Activated naive CD4-positive, alpha-beta T cell (primary cell): ENCODE measurements around the gene LRRC71.

Experiments
- DNase-seq, 4 experiments: peaks; one replicate each; lab custom pipeline; 2025; lab: John Stamatoyannopoulos, UW

Gene LRRC71

GRCh38 chr1:156892190-156893047, 28.0 kb upstream of the LRRC71 start:
- peak; percentile 54 to 77 (median 69) for DNase-seq

GRCh38 chr1:156893048-156893953, 27.1 kb upstream of the LRRC71 start, which contains the start of gene PEAR1:
TSS of gene PEAR1 (plus strand) at chr1:156893718. CDS start at chr1:156903927, 10,209 bp downstream.
- no peak for DNase-seq

GRCh38 chr1:156894001-156894400, 26.4 kb upstream of the LRRC71 start:
- DNase-seq, result no peak

- no peak for DNase-seq
Measured at GRCh38 chr1:156894711-156895454, 25.5 kb upstream of the LRRC71 start.

GRCh38 chr1:156895455-156895812, 25.0 kb upstream of the LRRC71 start:
- DNase-seq, result no peak

- no peak for DNase-seq
Measured at GRCh38 chr1:156895927-156896326, 24.5 kb upstream of the LRRC71 start.

- no peak for DNase-seq
Measured at GRCh38 chr1:156896490-156897033, 23.9 kb upstream of the LRRC71 start.

GRCh38 chr1:156897078-156897825, 23.2 kb upstream of the LRRC71 start:
- DNase-seq, result no peak

GRCh38 chr1:156898161-156898566, 22.3 kb upstream of the LRRC71 start:
- DNase-seq, result no peak

GRCh38 chr1:156898971-156899664, 21.3 kb upstream of the LRRC71 start:
- no peak for DNase-seq

GRCh38 chr1:156899956-156900718, 20.3 kb upstream of the LRRC71 start:
- no peak for DNase-seq

- no peak for DNase-seq
Measured at GRCh38 chr1:156900896-156901589, 19.4 kb upstream of the LRRC71 start.

GRCh38 chr1:156901590-156901900, 18.9 kb upstream of the LRRC71 start:
- DNase-seq, result no peak

GRCh38 chr1:156901966-156902915, 18.2 kb upstream of the LRRC71 start:
- no peak for DNase-seq

- no peak for DNase-seq
Measured at GRCh38 chr1:156903328-156904091, 16.9 kb upstream of the LRRC71 start.

GRCh38 chr1:156904187-156904959, 16.1 kb upstream of the LRRC71 start:
- no peak for DNase-seq

- no peak for DNase-seq
Measured at GRCh38 chr1:156905176-156905575, 15.3 kb upstream of the LRRC71 start.
